Upper lobe of left lung (tissue), 4 donors: Measurements from ENCODE around the gene IQSEC1.

Source experiments
- CTCF ChIP-seq, 6 experiments: fragments of 450-650 bp in 4 of 6; fragments of 200-600 bp in 2 of 6; sonication (generic) in 2 of 6; IDR thresholded peaks; one replicate each; pipeline ENCODE4 v1.5.1; 2016 to 2019; ENCODE audit warnings: antibody characterized with exemption in 6 of 6
- POLR2A ChIP-seq, 4 donors: fragments of 450-650 bp; IDR thresholded peaks; one replicate each; pipeline ENCODE4 v1.5.1; 2016 to 2017; ENCODE audit warnings: antibody characterized with exemption in 4 of 4, mild to moderate bottlenecking in 2 of 4
- POLR2AphosphoS5 ChIP-seq, 2 donors: sonication (generic); formaldehyde crosslinking; IDR thresholded peaks; one replicate each; pipeline ENCODE4 v1.5.1; 2017; ENCODE audit warnings: antibody characterized with exemption in 2 of 2

- TF ChIP-seq CTCF (IDR thresholded peaks at IDR 0.05) = no peak
- TF ChIP-seq POLR2A (IDR thresholded peaks at IDR 0.05) = no peak
- no peak for TF ChIP-seq POLR2AphosphoS5 (IDR thresholded peaks at IDR 0.05)
These were observed 181.7 kb downstream of the IQSEC1 start for GRCh38 chr3:12891391-12891984.
